Measurements from ENCODE around the gene KLHDC9. TPM values are rescaled to one million over a fixed set of nuclear protein-coding genes. Genes with fewer than 3 reads are reported as not detected.
A peak's percentile ranks its signal among the peaks of the same experiment; 100 is the strongest.

The KLHDC9 gene
- total and polyA plus RNA-seq, 2 of the 13 experiments (the other 11 are each of a cell fraction or from before 2014, with no cell fraction given): 2.9 TPM

- TF ChIP-seq ZBTB2 (CRISPR knock-in tag; IDR thresholded peaks at IDR 0.05; ENCODE audit: low read depth) (peak; percentile 99), ZNF788 (CRISPR knock-in tag; IDR thresholded peaks at IDR 0.05; ENCODE audit: borderline replicate concordance) (peak; percentile 50; the same call in 1 of the 2 replicates), ZNF687 (CRISPR knock-in tag; IDR thresholded peaks at IDR 0.05) (peak; percentile 78), ZHX1 (CRISPR knock-in tag; IDR thresholded peaks at IDR 0.05; ENCODE audit: low read depth) (no peak), ZNF281 (CRISPR knock-in tag; IDR thresholded peaks at IDR 0.05; ENCODE audit: borderline replicate concordance) (peak; percentile 84; the same call in 1 of the 2 replicates), FOSL2 (CRISPR knock-in tag; IDR thresholded peaks at IDR 0.05) (peak; percentile 84), RNF219 (CRISPR knock-in tag; IDR thresholded peaks at IDR 0.05) (no peak), NONO (IDR thresholded peaks at IDR 0.05) (no peak), NONO (CRISPR knock-in tag; conservative IDR thresholded peaks at IDR 0.05) (peak; percentile 79), HMG20B (CRISPR knock-in tag; conservative IDR thresholded peaks at IDR 0.05) (no peak)
Observed at GRCh38 chr1:161132410-161133219, 34.5 kb downstream of the KLHDC9 start, which contains the start of gene DEDD (continued).

Measured in HepG2 (cell line).